GM18526 (cell line): Measurements from ENCODE around the gene VWA8.

Source experiments
- POLR2A ChIP-seq: IDR thresholded peaks from 3 replicates; pipeline ENCODE4 v1.6.1; 2011; ENCODE audit not compliant: insufficient read length; ENCODE audit errors: extremely low read depth

VWA8 gene

GRCh38 chr13:41597348-41598041 lies 363.4 kb downstream of the VWA8 start:
- no peak for TF ChIP-seq POLR2A

- no peak for TF ChIP-seq POLR2A
Measured at GRCh38 chr13:41596190-41596589, 364.7 kb downstream of the VWA8 start.

- no peak for TF ChIP-seq POLR2A
Measured at GRCh38 chr13:41595298-41595697, 365.6 kb downstream of the VWA8 start.

GRCh38 chr13:41590643-41591042 lies 370.3 kb downstream of the VWA8 start:
- no peak for TF ChIP-seq POLR2A

- no peak for TF ChIP-seq POLR2A
Measured at GRCh38 chr13:41590122-41590521, 370.8 kb downstream of the VWA8 start.

- TF ChIP-seq POLR2A, result no peak
Measured at GRCh38 chr13:41589434-41589833, 371.5 kb downstream of the VWA8 start.

- TF ChIP-seq POLR2A, result no peak
Measured at GRCh38 chr13:41588899-41589298, 372.0 kb downstream of the VWA8 start.

- TF ChIP-seq POLR2A, result no peak
Measured at GRCh38 chr13:41588448-41588847, 372.5 kb downstream of the VWA8 start.

- TF ChIP-seq POLR2A, result no peak
Measured at GRCh38 chr13:41587490-41587889, 373.4 kb downstream of the VWA8 start.

GRCh38 chr13:41586216-41586615 lies 374.7 kb downstream of the VWA8 start:
- TF ChIP-seq POLR2A, result no peak

GRCh38 chr13:41582027-41582463 lies 378.9 kb downstream of the VWA8 start:
- TF ChIP-seq POLR2A, result no peak

- TF ChIP-seq POLR2A, result no peak
Measured at GRCh38 chr13:41580345-41580744, 380.6 kb downstream of the VWA8 start.

GRCh38 chr13:41579881-41580280 lies 381.0 kb downstream of the VWA8 start:
- TF ChIP-seq POLR2A, result no peak

- TF ChIP-seq POLR2A, result no peak
Measured at GRCh38 chr13:41579168-41579567, 381.7 kb downstream of the VWA8 start.

GRCh38 chr13:41578371-41578770 lies 382.5 kb downstream of the VWA8 start:
- no peak for TF ChIP-seq POLR2A

GRCh38 chr13:41577436-41577835 lies 383.5 kb downstream of the VWA8 start:
- TF ChIP-seq POLR2A, result no peak

- no peak for TF ChIP-seq POLR2A
Measured at GRCh38 chr13:41568972-41569351, 391.9 kb downstream of the VWA8 start.
